DMS 273 treated with DMSO at 0.1 percent for 48 hours (cell line): ENCODE data around the gene BCAT1.

ENCODE experiments used
- DNase-seq: peaks from one replicate; lab custom pipeline; 2025; lab: John Stamatoyannopoulos, UW

Gene BCAT1

GRCh38 chr12:24948757-24949722 lies at the start of gene BCAT1:
Gene BCAT1, minus strand, starts transcription at chr12:24949101. Its CDS starts 169 bp downstream, at chr12:24948932.
- peak; percentile 58 for DNase-seq

DNA sequence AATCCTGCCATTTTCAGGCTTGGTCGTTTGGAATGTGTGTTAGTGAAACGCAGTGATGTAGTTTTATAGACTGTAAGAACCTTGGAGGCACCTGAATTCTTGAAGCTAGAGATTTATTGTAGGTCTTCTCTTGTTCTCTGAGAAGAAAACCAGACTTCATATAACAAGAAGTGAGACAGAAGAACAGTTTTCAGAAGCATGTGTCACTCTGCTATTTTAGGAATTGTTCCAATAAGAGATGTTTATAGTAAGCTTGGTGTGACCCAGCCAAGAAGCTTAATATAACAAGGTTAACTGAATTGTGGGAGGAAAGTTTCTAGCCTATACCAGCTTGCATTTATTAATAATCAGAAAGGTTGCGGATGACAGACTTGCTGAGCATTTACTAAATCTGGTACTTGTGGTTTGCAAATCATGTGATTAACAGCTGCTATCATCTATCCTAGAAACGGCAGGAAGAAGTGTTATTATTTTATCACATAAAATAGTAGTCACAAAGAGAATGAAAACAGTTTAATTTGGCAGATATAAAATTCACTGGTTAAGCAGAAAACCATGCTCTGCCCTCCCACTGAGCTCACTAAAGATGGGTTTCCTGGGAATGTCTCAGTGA lies 49.2 kb upstream of the BCAT1 start:
- no peak for DNase-seq

DNA sequence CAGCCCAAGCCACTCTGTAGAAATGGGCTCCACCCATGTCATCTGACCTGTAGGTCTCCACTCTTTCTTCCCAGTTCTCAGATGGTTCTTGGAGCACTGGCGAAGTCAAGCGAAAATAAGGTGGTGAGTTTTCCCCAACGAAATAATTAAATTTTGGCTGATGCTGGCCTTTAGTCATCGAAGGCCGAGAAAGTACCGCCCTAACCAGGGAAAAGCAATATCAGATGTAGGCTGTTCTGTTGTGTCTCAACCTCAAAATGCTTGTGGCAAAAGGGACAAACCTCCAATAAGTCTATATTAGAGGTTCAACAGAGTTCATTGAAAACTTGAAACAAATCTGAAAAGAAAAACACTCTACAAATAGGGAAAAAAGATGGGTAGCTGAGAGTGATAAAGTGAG lies 48.6 kb upstream of the BCAT1 start:
- DNase-seq: no peak

GRCh38 chr12:24996820-24997219 lies 47.9 kb upstream of the BCAT1 start:
- no peak for DNase-seq

DNA sequence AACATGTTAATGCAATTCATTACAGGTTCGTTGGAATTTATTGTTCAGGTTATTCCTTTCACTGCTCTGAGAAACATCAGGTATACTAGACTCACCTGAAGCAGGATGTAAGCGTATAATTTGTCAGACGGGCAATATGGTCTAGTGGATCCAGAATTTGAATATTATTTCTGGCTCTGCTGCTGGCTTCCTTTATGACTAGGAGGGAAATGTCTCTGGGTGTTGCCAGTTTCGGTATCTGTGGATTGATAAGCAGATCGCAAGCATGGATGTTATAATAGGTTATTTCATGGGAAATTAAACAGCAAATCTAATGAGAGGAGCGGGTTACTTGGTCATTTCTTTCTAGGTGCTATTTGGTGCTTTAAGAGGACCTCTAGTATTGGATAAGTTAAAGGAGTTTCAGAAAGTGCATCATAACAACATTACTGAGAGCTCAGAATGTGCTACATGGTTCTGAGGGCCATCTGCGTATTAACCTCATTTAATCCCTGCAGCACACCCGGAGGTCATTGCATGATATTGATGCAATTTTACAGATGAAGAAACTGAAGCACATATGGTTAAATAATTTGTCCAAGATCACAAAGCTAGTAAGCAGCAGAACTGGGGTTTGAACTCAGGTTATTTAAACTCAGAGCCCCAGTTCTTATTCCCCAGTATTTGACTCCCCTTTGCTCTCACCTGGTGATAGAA lies 47.3 kb upstream of the BCAT1 start:
- no peak for DNase-seq

GRCh38 chr12:24993793-24994192 lies 44.9 kb upstream of the BCAT1 start:
- DNase-seq: no peak

DNA sequence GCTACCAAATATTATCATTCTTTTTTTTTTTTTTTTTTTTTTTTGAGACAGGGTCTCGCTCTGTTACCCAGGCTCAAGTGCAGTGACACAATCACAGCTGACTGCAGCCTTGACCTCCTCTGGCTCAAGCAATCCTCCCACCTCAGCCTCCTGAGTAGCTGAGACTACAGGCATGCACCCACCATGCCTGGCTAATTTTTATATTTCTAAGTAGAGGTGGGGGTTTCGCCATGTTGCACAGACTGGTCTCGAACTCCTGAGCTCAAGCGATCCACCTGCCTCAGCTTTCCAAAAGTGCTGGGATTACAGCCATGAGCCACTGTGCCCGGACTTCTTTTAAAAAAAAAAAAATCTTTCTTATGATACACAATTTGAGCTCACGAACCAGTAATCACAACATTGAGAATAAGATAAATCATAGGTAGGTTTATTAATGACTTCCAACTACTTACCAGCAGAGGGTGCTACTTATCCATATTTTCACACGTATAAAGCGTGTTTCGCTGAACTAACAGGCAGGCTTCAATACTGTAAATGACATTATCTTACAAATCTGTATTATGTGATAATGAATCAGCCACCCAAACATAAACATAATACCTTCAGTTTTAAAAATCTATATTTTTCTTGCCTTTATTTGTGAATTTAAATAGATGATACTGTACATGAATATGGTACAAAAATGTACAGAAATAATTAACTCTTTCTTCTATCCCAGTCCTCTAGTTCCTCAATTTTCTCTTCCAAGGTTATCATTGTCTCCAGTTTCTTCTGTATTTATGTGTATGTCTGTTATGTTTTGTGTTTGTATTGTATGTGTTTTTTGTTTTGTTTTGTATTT lies 42.5 kb upstream of the BCAT1 start:
- peak; percentile 21 for DNase-seq

DNA sequence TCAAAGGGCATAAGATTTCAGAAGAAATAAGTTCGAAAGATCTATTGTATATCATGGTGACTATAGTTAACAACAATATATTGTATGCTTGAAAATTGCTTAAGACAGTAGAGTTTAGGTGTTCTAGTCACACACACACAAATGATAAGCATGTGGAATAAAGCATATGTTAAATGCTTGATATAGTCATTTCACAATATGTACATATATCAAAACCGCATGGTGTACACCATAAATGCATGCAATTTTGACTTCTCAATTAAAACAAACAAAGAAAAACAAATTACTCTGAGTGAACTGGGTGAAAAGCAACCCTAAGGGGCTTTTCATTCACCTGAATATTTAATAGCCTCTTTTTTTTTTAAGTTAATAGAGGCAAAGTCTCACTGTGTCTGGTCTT lies 40.3 kb upstream of the BCAT1 start:
- DNase-seq: no peak

DNA sequence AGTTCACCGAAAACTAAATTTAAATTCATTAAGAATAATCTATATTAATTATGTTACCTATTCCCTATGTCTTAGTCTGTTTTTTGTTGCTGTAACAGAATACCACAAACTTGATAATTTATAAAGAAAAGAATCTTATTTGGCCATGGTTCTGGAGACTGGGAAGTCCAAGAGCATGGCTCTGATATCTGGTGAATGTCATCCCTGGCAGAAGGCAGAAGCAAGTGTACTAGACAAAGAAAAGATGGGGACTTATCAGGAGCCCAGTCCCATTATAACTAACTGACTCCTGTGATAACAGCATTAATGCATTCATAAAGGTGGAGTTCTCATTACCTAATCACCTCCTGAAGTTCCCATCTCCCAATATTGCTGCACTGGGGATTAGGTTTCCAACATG lies 33.3 kb upstream of the BCAT1 start:
- DNase-seq: no peak

DNA sequence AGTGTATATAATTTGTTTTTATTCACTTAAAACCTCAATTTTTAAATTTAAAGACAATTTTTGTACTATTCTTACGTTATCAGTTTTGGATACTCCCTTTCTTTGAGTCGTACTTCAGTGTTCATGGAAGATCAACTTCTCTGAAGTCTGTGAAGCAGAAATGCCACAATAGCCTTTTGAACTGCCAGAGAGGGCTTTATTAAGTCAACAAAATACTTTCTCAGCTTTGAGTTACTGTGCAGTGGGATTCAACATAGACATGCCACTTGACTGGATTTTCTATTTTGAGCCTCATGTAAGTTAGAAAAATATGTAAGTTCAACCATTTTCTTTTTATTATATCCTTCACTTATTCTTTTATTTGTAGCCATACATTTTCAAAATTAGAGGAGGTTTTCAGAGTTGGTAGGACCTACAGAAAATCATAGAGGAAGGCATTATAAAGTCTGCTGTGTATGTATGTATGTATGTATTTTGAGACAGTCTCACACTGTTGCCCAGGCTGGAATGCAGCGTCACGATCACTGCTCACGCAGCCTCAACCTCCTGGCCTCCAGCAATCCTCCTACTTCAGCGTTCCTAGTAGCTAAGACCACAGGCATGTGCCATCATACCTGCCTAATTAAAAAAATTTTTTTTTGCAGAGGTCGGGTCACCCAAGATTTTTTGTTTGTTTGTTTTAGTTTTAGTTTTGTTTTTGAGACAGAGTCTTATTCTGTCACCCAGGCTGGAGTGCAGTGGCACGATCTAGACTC lies 31.3 kb upstream of the BCAT1 start:
- no peak for DNase-seq

DNA sequence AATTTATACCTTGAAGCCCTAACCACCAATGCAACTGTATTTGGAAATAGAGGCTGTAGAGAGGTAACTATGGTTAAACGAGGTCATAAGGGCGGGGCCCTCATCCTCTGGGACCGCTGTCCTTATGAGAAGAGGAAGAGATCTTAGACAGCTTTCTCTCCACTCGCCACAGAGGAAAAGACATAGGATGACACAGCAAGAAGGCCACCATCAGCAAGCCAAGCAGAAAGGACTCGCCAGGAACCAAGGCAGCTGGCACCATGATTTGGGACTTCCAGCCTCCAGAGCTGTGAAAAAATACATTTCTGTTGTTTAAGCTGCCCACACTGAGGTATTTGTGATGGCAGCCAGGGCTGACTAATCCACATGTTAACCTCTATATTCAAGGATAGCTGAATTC lies 30.4 kb upstream of the BCAT1 start:
- DNase-seq: no peak

DNA sequence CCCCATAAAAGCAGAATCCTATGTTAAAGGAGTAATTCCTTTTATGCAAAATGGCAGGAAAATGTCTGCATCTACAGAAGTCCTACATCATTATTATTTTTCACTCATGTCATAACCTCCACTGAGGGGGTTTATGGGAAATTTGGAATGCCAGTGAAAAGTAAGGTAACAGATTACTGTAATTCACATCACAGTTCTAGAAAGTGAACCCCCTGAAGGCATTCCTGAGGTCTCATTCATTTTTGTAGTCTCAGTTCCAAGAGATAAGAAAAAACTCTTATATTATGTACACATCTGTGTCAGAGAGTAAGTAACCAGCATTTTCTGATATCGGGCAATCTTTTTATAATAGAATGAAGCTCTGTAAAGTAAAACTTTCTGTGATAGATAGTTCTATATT lies 28.8 kb upstream of the BCAT1 start:
- DNase-seq: no peak

DNA sequence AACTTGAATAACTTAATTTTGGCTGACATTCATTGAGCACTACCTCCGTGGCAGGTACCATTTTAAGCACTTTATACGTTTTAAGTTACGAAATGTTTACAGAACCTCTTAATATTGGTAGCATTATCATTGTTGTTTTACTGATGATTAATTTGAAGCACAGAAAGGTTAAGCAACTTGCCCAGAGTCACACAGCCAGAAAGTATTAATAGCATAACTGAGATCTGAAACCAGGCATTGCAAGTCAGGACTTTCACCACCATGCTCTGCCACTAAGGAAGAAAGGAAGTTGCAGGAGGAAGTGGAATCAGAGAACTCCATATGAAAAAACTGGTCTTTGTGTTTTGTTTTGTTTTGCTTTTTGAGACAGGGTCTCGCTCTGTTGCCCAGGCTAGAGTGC lies 28.2 kb upstream of the BCAT1 start:
- DNase-seq: no peak

DNA sequence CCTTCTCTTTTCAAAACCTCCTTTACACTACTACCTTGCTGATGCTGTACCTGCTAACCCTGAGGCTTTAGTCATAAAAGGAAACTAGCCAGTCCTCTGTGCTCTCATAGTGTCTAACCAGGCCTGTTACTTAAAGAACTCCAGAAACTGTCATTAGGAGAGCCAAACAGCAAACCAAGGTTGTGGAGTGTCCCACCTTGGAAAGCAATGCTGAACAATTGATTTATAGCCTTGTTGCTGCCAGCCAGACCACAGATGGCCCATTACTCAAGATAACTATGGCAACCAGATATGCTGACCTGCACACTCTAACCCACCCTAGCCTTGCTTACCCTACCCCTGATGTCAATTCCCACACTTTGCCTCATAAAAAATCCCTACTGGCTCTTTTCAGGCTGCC lies 26.5 kb upstream of the BCAT1 start:
- no peak for DNase-seq

DNA sequence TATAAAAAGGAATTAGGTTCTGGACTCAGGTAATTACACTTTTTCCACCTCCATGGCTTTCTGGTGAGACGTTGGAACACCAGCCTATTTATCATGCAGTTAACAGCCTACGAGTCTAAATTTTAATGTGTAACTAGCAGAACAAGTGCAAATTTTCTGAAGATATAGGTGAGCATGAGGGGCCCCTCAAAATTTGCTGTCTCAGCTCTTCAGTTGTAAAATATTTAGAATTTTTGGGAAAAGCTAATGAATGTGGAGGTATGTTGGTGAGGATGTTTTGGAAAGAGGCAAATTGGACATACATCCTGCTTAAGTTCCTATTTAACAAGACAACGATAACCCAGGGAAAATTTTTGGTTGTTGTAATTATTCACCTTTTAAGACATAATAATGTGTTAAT lies 25.3 kb upstream of the BCAT1 start:
- no peak for DNase-seq

DNA sequence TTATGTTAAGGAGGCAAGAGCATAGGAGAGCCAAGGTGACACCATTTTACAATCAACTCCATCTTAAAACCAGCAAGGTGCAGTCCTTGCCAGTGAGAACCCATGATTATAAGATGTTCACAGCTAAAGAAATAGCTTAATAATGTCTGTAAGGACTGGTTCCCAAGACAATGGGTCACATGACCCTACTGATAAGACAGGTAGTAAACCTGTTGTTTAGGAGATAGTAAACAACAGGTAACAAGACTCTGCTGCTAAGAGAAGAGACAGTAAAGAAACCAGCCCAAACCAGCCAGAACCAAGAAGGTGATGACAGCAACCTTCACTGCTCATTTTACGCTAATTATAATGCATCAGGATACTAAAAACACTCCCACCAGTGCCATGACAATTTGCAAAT lies 23.2 kb upstream of the BCAT1 start:
- DNase-seq: no peak

GRCh38 chr12:24970177-24970576 lies 21.3 kb upstream of the BCAT1 start:
- no peak for DNase-seq

DNA sequence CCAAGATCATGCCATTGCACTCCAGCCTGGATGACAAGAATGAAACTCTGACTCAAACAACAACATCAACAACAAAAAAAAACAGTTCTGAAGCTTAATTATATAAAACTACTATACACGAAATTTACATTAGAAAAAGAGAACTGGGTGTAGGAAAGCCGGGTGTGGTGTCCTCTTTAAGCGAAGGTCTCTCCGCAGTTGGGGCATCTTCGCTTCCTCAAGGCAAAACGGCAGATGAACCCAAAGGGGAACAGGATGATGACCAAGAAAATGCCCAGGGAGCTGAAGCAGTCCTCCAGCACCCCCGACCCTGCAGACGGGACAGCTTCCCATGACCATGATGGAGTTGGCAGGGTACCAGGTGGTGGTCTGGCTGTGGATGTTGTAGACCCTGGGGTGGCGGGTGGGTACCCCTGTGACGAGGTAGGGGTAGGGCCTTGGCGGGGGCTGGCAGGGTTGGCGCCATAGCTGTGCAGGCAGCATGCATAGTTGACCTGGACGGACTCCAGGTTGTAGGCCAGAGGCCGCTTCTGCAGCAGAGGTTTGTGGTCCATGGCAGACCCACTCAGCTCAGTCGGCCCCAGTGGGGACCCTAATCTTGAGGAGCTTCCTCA lies 18.2 kb upstream of the BCAT1 start:
- DNase-seq: no peak

GRCh38 chr12:24964342-24964741 lies 15.4 kb upstream of the BCAT1 start:
- DNase-seq: no peak

- no peak for DNase-seq
These were observed 11.4 kb upstream of the BCAT1 start for GRCh38 chr12:24960222-24960855.
